Activated CD4-positive, alpha-beta T cell treated with anti-CD3 and anti-CD28 coated beads, Interleukin-2, amount 50 U/mL, for 48 hours (primary cell): ENCODE measurements around the gene OR2G2.

Experiments used
- DNase-seq, 2 experiments: peaks; one replicate each; pipeline ENCODE4 v3.0.0-alpha.2; 2020

OR2G2 gene

GRCh38 chr1:247588060-247588459 lies at the start of gene OR2G2:
Gene OR2G2 (plus strand): TSS chr1:247588360. CDS start chr1:247588360, 0 bp downstream.
- DNase-seq, result no peak

- no peak for DNase-seq
These were observed 49.6 kb upstream of the OR2G2 start for GRCh38 chr1:247538561-247538960.

GRCh38 chr1:247539215-247539614 lies 48.9 kb upstream of the OR2G2 start:
- DNase-seq, result no peak

DNA sequence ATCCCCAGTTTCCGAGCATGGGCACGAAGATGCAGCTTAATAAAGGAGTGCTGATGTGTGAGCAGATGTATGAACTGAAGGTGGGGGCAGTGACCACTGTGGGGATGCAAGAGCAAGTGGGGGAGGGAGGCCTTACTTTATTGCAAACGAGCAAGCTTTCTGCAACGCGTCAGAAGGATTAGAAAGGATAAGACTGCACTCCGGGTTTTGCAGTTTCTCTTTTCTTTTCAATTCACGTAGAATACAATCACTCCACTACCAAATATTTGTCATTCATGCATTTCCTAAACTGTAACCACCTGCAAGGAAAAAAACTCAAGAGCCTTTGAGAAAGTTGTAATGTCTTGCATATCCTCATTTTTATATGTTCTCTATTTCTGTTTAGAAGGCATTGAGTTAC lies 47.6 kb upstream of the OR2G2 start:
- DNase-seq, result no peak

- DNase-seq, result no peak
These were observed 45.3 kb upstream of the OR2G2 start for GRCh38 chr1:247542811-247543210.

DNA sequence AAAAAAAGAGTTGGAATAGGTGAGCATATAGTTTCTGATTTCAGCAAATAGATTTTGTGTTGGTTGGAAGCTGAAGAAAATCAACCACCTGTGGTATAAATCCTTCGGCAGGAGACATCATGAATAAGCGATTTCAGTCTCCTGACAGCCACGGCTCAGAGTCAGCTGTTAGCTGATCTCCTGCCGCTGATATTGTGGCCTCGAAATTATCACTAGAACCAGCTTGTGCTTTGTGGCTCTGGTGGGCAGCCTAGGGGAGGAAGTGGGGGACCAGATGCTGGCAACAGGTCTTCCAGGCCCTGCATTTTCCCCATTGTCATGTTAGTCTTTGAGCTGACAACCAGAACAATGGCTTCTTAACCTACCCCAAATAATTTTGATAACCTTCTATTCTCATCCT lies 40.1 kb upstream of the OR2G2 start:
- no peak for DNase-seq

- DNase-seq, result peak in 1 of 2 experiments; percentile 7
These were observed 39.4 kb upstream of the OR2G2 start, which contains the start of gene GCSAML for GRCh38 chr1:247548769-247549182. Gene GCSAML (plus strand): TSS chr1:247549134. CDS start chr1:247549192, 58 bp downstream.

GRCh38 chr1:247551721-247552120 lies 36.4 kb upstream of the OR2G2 start:
- DNase-seq, result no peak

DNA sequence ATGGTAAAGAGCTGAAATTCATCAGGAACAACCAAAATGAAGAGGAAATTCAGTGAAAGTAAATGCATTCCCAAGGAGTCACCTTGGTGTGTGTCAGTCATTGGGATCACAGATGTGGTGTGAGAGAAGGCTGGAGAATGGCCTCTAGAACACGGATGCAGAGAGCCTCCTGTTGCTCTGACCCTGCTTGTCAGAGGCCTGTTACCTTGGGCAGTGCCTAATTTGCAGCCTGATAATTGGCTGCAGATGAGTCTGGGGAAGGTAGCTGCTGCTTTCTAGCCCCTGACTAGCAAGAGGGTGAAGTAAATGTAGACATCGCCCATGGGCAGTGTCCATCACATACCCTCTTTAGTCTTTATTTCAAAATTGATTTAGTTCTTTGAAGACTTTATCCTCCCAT lies 35.9 kb upstream of the OR2G2 start:
- no peak for DNase-seq

DNA sequence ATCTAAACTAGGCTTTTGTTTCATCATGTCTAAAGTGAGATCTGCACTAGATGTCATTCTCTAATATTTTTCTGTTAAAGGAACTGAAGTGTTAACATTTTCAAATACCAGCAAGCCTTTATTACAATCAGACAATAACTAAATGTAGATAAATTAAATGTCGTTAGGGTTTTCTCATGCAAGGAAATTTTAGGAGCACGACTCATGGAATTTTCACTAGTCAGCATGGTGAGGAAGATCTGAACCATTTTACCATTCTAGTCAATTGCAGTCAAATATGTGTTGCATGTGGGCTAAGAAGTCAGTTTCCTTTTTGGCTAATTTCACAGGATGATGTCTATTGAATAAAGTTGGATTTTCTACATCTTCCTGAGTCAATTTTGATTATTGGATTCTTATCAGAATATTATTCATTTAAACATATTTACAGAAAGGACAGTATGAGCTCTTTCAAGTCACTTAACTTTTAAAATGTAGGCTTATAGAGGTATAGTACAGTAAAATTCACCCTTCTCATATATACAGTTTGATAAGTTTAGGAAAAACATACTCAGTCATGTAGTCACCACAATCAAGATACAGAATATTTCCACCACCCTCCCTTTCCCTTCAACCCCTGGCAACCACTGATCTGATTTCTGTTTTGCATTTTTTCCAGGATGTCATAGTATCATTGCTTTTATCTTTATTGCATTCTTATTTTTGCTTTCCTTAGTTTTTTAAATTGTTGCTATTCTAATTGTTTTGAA lies 30.1 kb upstream of the OR2G2 start:
- DNase-seq, result no peak

DNA sequence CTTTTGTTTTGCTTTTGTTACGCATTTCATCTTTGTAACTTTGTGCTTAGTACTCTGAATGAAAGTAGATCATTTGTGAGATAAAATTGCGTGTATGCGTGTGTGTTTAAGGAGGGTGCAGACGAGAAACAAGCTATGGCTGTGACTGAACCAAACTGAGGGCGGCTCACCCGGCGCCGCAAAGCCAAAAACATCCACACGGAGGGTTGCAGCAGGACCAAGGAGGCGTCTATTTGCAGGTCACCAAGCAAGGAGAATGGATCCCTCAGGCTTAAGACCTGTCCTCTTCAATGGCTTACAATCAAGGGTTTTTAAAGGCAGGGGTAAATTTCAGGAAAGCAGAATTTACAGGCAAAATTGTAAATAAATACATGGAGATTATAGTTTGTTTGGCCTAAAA lies 26.4 kb upstream of the OR2G2 start:
- DNase-seq, result no peak

GRCh38 chr1:247562198-247562597 lies 26.0 kb upstream of the OR2G2 start:
- no peak for DNase-seq

GRCh38 chr1:247574236-247574635 lies 13.9 kb upstream of the OR2G2 start:
- no peak for DNase-seq

DNA sequence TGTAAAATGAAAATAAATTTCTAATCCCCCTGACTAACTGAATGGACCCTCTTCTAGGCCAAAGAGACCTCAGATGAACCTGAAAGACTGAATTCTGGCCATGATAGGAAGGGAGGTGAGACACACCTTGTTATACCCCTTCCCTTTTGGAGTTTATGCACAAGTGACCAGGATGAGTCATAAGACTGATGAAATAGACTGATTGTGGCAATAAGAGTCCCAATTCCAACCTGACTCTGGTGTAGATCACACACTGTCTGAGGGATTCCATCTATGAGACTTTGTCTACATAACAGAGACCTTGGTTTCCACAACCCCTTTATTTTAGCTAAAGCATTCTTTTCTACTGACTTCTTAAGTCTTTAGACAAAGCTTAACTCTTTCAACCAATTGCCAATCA lies 13.5 kb upstream of the OR2G2 start:
- DNase-seq, result no peak

DNA sequence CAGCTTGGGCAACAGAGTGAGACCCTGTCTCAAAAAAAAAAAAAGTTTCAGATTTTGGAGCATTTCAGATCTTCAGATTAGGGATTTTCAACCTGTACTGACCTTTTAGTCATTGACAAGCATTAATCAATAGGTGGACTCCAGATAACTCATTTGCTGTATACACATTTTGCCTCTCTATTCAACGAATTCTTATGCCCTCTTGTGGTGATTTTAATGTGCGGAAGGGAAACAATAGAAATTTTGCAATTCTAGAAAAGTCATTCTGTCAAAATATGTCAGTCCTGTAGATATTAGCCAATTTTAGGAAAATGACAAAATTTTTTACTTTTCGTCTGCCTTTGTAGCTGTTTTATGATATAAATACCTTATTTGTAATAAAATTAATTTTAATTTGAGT lies 11.6 kb upstream of the OR2G2 start:
- no peak for DNase-seq

- DNase-seq, result no peak
These were observed 9.2 kb upstream of the OR2G2 start for GRCh38 chr1:247578946-247579460.

DNA sequence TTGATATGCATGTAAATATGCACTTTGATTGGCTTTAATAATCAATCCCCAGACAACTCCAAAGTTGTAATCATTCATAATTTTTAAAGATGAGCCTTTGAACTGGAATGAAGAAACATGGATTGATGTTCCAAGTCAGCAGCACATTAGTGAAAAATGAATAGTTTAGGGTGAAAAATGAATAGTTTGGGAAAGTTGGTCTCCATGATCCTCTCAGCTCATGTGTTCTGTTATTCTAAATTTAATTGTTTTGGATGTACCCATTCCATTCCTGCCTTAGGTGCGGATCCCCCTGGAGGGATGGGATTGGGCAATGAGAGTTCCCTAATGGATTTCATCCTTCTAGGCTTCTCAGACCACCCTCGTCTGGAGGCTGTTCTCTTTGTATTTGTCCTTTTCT lies 17.1 kb downstream of the OR2G2 start, which contains the start of gene OR2G3:
OR2G3 (plus strand) TSS at position 301 of the 400 bp plus-strand sequence; CDS start at position 301, 0 bp downstream.
- no peak for DNase-seq

- no peak for DNase-seq
These were observed 25.2 kb downstream of the OR2G2 start for GRCh38 chr1:247613405-247613804.

GRCh38 chr1:247614625-247615024 lies 26.5 kb downstream of the OR2G2 start:
- DNase-seq, result no peak

GRCh38 chr1:247627951-247628350 lies 39.8 kb downstream of the OR2G2 start:
- no peak for DNase-seq

DNA sequence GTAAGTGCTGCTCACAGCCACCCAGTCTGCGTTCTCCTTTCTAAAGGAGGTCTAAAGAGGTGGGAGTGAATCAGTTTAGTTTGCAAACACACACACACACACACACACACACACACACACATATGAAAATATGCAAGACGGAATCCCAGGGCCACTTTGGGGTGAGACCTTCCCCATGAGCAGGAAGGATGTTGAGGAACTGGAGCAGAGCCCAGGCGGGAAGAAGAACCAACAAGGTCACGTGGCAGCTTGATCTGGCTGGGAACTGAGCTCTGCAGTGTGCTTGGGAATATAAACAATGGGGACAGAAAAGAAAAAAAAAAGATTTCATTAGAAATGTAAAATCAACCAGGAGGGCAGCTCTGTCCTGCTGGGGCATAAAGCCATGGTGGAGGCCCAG lies 49.9 kb downstream of the OR2G2 start:
- DNase-seq, result no peak

- DNase-seq, result no peak
These were observed 50.6 kb downstream of the OR2G2 start for GRCh38 chr1:247638781-247639180.
